Activated CD4-positive, alpha-beta T cell treated with anti-CD3 and anti-CD28 coated beads, Interleukin-2, amount 50 U/mL, for 48 hours (primary cell): ENCODE measurements around the gene GFOD1.

Source experiments
- DNase-seq, 2 experiments: peaks; one replicate each; pipeline ENCODE4 v3.0.0-alpha.2; 2020

Gene GFOD1

DNA sequence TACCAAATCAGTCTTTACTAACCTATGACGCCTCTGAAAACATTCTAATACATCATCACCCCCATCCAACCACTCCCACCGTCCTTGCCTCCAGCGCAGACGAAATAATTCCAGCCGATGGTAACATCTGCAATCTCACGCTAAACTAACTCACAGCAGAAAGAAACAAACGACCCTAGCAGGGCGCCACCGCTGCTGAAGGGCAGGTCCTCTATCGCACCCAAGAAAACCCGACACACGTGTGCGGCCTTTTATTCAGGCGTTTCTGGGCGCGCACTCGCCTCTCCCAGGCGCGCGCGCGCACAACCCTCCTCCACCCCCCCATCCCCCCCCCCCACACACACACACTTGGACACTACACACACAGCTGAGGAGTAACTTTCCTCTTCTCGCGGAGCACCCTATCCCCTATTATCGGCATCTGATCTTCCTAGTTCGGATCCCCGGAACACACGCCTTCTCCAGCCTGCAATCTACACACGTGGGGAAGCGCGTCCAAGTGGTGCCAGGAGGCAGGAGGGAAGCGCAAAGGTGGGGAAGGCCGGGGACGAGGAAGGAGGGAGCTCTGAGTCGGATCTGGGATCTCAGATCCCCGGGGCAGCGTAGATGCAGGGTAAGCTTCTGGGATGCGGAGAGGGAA is 1.4 kb downstream of the GFOD1 start:
- DNase-seq: peak; percentile 31 to 47

DNA sequence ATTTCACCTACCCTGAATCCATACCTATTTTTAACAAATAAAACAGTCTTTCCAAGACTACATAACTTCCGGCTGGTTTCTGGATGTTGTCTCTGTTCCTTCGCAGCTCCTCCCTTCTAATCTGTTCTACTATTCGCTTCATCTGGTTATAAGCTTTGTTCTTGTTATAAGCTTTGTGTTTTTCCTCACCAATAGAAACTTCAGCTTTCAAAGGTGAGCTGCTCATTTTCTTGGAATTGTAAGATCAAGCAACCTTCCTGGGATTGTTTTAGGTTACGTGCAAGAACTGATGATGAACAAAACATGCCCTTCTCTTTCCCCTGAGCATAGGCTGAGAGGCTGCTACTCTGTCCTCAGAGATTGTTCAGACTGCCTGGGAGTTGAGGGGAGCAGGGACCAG is 2.1 kb downstream of the GFOD1 start:
- no peak for DNase-seq

DNA sequence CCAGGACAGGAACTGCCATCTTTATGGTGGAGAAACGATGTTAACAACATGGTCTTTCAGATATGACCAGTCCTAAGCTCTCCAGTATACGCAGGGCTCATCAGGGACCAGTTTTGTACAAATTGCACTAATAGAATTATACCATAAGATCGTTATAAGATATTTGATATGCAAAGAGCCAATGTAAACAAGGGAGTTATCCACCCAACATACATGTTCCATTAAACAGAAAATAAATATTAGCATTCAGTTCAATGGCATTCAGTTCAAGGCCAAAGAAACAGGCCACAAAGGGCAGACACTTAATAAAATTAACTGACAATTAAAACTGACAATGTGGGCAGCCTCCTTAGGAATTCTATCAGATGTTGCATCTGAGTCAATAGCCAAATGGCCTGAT is 2.6 kb downstream of the GFOD1 start:
- DNase-seq: no peak

DNA sequence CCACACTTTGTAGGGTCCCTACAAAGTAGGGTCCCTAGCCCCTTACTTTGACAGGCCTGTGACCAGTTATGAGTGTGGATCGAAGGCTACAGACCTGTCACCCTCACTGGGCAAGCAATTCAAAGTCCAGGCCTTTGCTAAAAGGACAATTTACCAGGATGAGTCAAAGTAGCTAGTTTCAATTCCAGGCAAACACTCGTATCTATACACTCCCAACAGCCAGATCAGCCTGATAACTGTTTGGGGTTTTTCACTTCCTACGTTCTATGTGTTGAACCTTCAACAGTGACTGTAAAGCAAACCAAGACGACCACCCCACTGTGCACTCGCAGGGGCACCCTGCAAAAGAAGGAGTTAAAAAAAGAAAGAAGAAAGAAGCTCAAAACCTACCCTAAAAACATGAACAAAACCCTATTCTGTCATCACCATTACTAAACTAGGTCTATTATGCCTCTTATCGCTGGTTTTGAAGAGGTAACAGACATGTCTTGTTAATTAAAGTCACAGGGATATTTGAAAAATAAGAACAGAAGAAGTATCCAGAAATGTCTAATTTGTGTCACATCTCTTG is 3.2 kb downstream of the GFOD1 start:
- DNase-seq: no peak

DNA sequence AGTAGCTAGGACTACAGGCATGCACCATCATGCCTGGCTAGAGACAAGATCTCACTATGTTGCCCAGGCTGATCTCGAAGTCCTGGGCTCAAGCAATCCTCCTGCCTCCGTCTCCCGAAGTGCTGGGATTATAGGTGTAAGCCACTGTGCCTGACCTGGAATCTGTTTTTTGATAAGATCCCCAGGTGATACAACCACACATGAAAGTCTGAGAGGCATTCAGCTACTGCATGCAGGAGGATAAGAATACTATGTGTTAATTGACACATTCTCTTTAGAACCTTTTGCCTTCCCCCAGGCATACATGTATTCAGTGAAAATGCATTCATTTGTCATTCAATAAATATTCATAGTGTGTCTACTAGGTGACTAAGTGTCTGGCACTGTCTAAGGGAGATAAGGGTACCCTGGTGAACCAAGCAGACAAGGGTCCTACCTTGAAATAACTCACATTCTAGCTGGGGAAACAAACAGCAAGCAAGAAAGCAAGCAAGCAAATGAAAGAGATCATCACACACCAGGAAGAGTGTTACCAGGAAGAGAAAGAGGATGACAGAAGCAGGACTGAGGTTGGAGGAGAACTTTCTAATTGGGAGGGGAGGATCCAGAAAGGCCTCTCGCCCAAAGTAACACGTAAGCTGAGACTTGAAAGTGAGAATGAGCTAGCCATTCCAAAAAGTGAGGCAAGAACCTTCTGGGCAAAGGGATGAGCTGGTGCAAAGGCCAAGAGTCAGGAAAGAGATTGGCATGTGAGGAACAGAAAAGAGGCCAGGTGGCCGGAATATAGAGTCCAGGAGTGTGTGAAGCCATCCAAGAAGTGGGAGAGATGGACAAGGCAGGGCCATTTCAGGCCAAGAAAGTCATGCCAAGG is 6.5 kb downstream of the GFOD1 start:
- DNase-seq: no peak

DNA sequence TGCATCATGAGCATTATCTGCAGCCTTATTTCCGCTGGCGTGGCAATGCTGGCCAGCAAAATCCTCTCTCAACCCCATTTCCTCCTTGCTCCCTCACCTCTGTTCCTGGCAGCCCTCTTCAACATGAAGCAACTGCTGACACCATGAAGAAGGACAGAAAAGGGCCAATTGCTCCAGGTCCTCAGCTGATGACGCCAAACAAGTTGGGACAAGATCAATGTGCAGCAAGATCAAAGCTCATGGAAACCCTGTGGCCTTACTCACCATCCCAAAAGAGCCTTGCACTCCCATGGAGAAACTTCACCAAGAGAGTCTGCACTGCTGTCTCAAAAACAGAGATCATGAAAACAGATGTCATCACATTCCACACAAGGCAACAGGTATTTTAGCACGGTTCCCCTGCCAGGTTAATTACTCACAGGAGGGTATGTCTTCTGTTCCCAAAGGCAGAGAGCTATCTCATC is 7.4 kb downstream of the GFOD1 start:
- no peak for DNase-seq

DNA sequence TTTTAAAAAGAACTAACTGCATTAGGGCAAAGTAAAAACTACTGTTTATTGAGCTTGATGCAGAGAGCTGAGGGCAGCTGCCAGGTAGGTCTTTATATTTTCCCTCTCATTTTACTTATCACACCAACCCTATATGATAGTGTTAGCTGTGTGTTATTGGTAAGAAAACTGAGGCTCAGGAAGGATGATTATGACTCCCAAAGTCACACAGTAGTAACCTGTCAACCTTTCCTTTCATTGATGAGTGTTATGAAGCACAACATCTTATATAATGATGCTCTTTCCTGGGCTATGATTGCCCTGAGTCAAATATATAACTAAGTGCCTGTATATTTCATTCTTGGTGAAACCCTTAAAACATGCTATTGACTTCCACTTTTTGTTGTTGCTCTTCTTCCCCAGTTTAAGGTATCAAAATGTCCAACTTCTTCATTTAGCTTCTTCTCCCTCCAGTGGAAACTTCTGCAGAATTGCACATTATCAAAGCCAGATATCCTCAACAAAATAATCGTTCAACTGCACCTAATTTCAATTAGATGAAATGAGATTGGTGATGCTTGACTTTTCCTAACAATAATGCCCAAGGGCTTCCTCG is 8.1 kb downstream of the GFOD1 start:
- no peak for DNase-seq

DNA sequence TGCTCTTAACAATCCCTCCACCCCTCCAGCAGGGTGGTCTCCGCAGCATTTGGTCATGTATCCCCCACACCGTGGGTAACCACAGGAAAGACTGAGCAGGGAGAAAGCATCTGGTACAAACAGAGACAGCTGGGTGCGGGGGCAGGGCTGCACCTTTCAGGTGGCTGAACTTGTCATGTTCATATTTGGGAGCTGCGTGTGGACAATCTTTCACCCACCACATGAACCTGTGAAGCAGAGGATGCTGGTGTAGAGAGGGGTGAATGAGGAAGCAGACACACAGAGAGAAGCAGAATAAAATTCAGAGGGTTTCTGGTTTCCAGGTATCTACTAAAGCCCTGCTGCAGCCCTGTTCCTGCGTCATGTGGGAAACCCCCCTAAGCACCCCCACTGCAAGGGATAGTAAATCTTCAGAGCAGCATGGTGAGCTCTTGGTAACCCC is 8.9 kb downstream of the GFOD1 start:
- no peak for DNase-seq

DNA sequence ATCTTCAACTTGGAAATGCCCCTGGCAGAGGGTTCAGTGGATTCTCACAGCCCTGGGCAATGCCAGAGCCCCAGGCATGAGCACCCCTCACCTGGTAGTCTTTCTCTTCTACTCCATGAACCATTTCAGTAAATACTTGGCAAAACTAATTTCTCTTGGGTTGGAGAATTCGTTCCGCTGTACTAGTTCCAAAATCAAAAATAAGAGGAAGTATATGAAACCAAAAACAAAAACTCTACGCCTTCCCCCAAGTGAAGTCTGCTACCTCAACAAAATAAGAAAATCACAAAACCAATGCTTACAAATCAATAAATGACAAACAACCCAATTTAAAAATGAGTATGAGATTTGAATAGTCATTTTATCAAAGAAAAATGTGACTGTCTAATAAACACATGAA is 12.6 kb downstream of the GFOD1 start:
- DNase-seq: no peak

DNA sequence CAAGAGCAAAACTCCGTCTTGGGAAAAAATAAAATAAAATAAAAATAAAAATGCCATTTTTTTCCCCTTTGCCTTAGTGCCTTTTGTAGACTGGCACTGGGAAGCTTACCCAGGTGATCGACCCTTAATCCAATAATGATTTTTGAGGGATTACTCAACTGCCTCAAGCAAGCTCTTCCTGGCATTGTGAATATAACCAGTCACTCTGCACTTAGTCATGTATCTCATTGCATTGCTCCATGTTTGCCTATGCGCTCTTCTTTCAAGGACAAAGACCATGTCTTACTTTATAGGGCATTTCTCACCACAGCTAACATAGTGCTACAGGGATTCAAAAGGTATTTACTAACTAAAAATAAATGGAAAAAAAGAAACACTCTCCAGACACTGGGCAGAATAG is 13.0 kb downstream of the GFOD1 start:
- no peak for DNase-seq

DNA sequence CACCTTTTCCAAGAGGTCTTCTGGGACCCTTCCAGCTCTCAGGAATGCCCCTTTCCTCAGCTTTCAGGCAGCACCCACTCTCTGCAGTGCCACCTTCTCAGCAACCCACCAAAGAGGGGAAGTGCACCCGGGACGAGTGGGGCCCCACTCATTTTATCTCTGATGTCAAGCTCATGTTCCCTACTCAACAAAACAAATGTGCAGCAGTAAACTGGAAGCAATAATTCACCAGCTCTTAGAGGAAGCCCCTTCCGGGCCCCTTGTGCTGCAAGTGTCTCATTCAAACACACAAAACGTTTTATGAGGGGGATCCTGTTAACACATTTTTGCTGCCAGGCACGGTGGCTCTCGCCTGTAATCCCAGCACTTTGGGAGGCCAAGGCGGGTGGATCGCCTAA is 13.6 kb downstream of the GFOD1 start:
- no peak for DNase-seq

DNA sequence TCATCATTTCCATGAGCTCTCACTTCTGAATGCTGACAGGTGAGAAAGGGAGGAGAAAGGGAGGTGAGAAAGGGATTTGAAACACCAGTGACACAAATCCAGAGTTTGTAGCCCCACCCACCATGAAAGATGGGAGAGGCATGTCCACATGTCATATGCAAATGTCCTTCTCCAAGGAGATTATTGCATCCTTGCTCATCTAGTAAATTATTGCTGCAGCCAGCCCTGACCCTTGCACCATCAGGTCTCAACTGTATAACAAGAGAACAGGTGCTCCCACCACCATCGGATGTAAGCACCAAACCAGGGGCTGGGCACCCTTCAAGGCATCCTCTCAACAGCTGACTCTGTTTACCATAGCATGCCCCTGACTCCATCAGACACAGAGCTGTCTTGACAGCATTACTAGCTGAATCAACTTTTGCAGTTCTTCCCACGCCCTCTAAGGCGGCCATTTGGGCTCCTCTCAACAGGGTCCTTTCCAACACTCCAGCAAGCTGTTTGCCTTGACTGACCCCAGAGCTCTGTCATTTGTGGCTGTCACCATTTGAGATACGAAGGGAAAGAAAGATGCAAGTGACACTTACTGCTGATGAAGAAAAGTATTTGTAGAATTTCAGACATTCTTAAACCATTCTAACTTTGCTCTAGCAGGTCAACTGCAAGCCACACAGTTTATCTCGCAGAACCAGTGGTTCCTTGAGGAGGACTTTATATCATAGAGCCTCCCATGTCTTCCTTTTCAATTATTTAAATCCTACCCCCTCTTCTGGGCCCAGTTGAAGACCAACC is 14.2 kb downstream of the GFOD1 start:
- no peak for DNase-seq

DNA sequence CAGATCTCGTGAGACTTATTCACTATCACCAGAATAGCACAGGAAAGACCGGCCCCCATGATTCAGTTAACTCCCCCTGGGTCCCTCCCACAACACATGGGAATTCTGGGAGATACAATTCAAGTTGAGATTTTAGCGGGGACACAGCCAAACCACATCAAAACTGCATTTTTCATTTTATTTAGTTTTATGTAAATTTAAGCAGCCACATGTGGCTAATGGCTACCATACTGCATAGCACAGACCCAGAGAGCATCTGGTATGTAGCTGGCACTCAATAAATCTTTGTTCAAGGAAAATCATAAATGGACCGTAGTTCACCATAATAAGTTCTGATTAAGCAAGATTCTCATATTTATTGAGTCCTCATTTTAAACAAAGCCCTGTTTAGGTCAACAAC is 15.3 kb downstream of the GFOD1 start:
- DNase-seq: no peak

DNA sequence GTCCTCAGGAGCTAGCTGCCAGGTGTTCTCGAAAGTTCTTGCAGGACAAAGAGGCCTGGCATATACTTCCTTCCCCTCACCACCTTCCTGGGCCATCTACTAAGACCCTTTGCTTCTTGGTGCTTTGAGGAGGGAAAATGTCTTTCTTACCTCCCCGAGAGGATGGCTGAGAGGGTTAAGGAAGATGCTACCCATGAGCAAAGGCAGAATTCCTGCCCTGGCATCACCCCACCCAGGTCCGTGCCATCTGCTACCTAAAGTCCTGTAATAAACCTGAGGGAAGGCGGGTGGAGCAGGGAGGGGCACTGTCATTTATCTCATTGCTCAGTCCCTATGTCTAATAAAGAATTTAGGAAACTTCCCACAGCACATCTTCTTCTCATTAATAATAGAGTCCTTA is 16.2 kb downstream of the GFOD1 start:
- DNase-seq: no peak

DNA sequence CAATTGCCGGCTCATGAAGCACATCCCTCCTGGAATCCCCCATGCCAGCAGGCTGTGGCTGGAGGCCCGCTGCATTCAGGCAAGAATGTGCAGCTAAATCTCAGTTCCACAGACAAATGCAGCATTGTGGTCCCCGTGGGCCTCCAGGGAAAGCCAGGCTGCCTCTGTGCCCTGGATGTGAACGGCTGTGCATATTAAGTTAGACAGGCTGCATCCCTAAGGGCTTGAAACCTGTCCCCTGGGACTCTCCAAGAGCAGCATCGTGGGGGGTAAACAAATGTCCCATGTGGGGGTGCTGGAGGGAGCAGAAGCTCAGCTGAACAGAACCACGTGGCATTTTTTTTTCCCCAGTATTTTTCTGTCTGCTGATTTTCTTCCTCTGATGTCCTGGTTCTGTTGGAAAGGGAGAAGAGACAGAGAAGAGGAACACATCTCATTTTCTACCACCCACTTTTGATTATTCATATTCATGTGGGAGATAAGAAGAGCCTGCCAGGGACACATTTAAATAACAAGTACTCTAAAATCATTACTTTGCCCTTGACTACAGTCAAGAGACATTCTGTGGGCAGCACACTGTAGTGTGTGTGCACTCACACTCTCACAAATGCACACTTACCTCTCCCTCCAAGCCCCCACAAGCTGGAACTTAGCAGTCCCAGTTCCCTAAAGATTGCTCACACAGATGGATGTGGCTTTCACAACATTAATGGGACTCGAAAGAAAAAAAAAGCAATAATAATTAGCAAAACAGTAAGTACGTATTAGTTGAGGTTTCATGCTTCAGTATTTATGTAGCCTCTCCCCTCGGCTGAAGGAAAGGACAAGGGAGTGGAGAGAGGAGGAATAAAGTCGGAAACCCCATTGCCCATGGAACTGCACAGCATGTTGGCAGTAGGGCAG is 16.9 kb downstream of the GFOD1 start:
- no peak for DNase-seq

DNA sequence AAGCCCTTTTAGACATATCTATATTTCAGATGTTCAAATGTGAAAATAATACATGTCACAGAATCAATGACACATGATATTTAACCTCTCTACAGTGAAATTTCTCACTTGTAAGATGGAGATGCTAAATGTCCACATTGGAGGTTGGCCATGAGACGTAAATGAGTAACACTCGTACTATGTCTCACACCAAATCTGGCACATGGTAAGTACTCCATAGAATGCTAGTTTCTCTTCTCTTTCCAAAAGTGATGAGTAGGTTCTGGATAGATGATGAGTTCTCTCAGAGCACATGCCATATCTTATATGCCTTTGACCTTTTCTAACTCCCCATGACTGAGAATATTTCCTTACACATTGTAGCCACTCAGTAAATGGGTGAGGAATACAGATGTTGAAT is 17.7 kb downstream of the GFOD1 start:
- no peak for DNase-seq

DNA sequence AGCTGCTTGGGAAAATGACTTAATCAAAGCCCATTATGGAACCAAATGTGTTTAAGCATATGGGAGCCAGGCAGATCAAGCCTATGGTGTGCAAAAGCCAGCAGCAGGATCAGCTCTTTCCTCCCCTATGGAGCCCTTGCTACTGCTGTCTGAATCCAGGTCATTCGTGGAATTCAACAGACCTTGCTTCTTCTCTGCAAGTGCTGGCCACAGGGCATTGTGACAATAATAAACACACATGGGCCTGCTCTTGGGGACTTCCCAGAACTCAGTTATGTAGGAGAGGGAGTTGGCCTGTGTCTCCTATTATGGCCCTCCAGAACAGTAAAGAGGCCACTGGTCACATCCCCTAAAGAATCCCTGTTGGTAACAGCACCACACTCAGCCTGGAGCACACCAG is 18.6 kb downstream of the GFOD1 start:
- no peak for DNase-seq

DNA sequence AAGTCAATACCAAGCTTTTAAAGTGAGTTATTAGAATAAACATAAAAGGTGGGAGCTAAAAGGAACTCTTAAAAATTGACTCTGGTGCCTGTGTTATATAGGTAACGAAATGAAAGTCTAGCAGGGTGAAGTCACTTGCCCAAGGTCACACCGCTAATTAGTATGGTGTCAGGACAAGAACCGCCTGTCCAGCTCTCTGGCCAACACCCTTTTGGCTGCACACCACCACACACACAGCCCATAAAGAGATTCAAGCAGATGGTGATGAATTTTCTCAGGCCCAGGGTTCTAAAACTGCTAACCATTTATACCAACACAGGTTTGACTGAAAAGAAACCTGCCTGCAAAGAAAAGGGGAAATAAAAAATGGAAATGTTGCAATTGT is 20.2 kb downstream of the GFOD1 start:
- DNase-seq: no peak

DNA sequence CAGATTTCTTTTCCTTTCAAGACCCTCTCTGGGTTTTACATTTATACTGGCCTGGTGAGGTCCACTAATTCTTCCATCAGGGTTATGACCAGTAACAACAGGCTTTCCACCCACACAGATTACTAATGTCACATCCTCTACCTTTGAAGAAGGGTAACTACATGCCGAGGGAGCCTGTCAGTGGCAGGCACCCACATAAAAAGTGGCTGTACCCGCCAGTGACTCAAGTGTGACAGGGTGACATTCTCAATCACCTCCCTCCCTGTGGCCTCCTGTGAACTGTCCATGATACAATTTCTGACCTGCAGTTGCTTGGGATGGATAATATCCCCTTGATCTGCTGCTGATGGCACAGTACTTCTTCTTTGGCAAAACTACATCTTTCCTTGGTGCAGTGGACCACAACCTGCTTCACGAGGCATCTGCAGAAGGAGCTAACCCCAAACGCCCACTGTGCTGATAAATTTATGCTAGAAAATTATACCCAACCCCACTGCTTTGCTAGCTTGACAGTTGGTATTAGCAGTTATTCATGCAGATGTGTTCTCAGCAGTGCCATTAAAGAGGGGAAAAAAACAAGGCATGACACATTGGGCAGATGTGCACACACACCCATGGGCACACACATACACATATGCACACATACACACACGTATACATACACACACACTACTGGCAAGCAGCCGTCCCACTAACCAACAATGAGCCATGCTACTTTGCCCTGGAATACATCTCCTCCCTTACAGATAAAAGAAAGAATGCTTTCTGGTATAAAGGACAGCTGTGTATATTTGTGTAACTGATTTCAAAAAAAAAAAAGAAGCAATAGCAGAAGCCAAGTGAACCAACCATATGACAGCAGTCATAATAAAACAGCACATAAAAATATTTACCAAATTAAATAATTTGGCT is 20.8 kb downstream of the GFOD1 start:
- DNase-seq: peak; percentile 46 to 64

DNA sequence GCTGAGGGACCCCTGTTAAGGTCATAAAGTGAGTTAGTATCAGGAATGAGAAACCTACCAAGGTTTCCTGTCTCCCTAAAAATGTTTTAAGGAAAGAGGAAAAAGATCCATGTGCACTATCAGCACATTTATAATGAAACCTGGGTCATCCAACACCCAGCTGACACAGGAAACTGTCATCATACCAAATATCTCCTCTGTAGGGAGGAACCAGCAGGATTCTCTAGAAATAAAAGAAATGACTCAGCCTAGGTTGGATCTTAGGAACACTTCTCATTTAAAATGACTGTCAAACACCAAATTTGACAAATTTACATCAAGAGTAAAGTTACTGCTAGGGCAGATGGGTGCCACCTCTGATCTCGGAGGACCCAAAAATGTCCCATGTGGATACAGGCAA is 21.7 kb downstream of the GFOD1 start:
- no peak for DNase-seq

DNA sequence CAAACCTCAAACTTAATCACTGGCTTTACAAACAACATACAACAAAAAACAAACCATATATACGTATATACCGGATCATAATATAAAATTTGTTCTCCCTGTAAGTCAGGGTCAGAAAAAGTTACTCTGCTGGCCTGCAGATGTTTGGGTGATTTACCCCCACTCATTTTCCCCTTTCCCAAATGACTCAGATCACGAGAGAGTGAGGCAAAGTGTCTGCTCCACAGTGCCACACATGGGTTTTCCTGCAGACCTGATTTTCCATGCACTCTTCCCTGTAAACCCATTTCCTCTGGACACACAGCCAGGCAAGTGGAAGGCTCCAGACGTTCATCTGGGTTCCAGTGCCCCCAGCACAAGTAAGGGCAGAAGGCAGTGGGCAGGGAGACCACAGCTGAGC is 23.5 kb downstream of the GFOD1 start:
- no peak for DNase-seq
